Measurements from ENCODE around the gene TOX2. TPM values are rescaled to one million over a fixed set of nuclear protein-coding genes. Genes with fewer than 3 reads are reported as not detected.

The TOX2 gene
- total RNA-seq, 1 donor from 2014 or later: 24.3 TPM

DNA sequence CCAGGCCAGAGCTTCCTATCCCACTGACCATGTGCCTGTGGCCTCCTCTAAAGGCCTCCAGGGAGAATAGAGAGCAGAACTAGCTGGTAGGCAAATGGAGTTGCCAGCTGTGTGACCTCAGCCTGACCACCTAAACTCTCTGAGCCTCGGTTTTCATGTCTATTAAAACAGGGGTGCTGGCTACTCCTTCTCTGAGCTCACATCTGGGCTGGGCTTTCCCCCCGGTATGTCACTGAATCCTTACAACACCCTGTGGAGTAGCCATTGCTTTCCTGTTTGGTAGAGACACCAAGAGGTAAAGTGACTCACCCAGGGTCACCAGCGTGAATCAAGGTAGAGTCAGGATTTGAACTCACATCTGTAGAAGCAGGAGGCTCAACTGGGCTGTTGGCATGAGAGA, 140.2 kb downstream of the TOX2 start:
- H3K27me3 ChIP-seq: no peaks in the 10 kb centered on the region
- no peak overlapping the region for H3K27ac ChIP-seq
- DNase-seq (no peak), ATAC-seq (no peak)
- no peak overlapping the region for H3K4me3 ChIP-seq
- intact Hi-C loops (cut with DNase I): no loop called here
- TF ChIP-seq, protein P1, sequence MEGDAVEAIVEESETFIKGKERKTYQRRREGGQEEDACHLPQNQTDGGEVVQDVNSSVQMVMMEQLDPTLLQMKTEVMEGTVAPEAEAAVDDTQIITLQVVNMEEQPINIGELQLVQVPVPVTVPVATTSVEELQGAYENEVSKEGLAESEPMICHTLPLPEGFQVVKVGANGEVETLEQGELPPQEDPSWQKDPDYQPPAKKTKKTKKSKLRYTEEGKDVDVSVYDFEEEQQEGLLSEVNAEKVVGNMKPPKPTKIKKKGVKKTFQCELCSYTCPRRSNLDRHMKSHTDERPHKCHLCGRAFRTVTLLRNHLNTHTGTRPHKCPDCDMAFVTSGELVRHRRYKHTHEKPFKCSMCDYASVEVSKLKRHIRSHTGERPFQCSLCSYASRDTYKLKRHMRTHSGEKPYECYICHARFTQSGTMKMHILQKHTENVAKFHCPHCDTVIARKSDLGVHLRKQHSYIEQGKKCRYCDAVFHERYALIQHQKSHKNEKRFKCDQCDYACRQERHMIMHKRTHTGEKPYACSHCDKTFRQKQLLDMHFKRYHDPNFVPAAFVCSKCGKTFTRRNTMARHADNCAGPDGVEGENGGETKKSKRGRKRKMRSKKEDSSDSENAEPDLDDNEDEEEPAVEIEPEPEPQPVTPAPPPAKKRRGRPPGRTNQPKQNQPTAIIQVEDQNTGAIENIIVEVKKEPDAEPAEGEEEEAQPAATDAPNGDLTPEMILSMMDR (IDR thresholded peaks at IDR 0.05): no peak
- no peaks in the 10 kb centered on the region for H3K36me3 ChIP-seq
- no peaks in the 10 kb centered on the region for H3K9me3 ChIP-seq
- no peaks in the 10 kb centered on the region for H3K4me1 ChIP-seq

DNA sequence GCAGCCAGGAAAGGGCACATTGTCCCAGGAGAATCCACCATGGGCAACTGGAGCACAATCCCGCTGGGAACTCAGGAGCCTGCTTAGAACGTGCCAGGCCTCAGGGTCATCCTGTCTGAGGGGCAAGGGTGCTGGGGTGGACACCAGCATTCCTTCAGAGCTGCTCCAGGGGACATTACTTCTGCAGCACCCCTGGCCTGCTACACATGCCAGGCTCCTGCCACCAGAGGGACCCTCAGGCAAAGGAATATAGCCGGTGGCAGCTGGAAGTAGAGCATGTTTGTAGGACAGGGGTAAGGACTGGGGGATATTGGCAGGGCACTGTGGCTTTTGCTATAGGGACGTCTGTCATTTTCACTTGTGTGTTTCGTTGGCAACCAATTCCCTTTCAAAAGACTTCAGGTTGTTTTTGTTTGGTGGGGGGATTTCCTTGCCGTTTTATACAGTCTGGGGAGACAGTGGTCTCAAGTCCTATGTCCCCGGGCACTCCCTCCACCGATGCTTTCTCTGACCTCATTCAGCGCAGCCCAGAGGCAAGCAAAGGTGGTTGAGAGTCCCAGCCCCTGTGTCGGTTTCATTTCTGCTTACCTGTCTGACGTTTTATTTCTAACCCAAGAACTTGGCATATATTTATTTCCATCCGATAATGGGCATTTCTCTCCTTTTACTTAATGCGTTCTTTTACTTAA, 141.5 kb downstream of the TOX2 start:
- ATAC-seq (peak; percentile 54), DNase-seq (peak; percentile 55)
- H3K36me3 ChIP-seq: no peaks in the 10 kb centered on the region
- H3K27me3 ChIP-seq: no peaks in the 10 kb centered on the region
- no peaks in the 10 kb centered on the region for H3K4me1 ChIP-seq
- H3K9me3 ChIP-seq: no peaks in the 10 kb centered on the region
- intact Hi-C loops (cut with DNase I): no loop called here
- TF ChIP-seq, protein P1 (IDR thresholded peaks at IDR 0.05): peak; percentile 34
- H3K4me3 ChIP-seq: no peak overlapping the region
- H3K27ac ChIP-seq: no peak overlapping the region

DNA sequence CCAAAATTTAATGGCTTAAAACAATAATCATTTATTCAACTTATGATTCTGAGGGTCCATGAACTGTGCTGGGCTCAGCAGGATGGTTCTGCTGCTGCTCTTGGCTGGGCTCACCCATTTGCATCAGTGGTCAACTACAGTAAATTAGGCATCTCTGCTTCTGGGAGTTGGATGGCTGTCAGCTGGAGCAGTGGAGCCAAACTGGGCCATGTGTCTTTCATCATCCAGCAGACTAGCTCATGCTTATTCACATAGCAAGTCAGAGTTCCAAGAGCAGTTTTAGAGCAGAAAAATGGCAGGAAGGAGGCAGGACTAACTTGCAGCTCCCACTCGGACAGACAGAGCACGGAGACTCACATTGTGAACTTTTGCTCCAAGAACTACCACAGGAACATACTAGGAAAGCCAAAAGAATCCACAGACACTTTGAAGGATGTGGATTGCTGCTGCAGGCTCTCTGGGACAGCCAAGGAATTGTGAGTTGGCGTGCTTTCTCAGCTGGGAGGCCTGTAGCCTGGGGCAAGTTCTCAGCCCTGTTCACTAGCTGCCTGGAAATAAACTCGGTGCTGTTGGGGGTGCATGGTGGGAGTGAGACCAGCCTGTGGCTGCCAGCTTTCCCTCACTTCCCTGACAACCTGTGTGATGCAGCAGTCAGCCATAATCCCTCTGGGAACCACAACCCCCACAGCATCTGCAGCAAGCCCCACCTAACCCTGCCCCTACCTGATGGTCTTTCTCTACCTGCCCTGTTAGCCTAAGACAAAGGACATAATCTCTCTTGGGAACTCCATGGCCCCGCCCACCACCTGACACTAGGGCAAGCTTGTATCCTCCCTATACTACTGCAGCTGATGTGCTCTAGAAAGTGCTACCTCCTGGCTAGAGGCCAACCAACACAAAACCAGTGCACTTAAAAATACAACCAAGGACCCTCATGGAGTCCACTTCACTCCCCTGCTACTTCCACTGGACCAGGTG, 143.3 kb downstream of the TOX2 start:
- no peak for DNase-seq
- TF ChIP-seq, protein P1 (IDR thresholded peaks at IDR 0.05): no peak
- Histone ChIP-seq H3K9me3 (no peaks in the 10 kb centered on the region), H3K27me3 (no peaks in the 10 kb centered on the region), H3K4me3 (no peak overlapping the region), H3K4me1 (no peaks in the 10 kb centered on the region), H3K36me3 (no peaks in the 10 kb centered on the region), H3K27ac (no peak overlapping the region)
- no peak for ATAC-seq
- intact Hi-C loops (cut with DNase I): no loop called here

GRCh38 chr20:44064501-44065400, 150.1 kb downstream of the TOX2 start:
- Histone ChIP-seq H3K4me1 (no peaks in the 10 kb centered on the region), H3K27ac (no peak overlapping the region), H3K27me3 (no peaks in the 10 kb centered on the region), H3K9me3 (no peaks in the 10 kb centered on the region), H3K36me3 (no peaks in the 10 kb centered on the region), H3K4me3 (no peak overlapping the region)
- TF ChIP-seq, protein P1 (IDR thresholded peaks at IDR 0.05): no peak
- ATAC-seq (no peak), DNase-seq (no peak)
- intact Hi-C loops (cut with DNase I): no loop called here

Data from upper lobe of right lung (tissue), 1 donor.